NCI-H345 (cell line): ENCODE measurements around the gene ATXN7.

Source experiments
- DNase-seq: peaks from one replicate; lab custom pipeline; 2025; lab: John Stamatoyannopoulos, UW

ATXN7 gene

GRCh38 chr3:63905731-63906620 lies 42.3 kb downstream of the ATXN7 start:
- DNase-seq: no peak

- no peak for DNase-seq
Observed at GRCh38 chr3:63908081-63908736, 44.5 kb downstream of the ATXN7 start.

GRCh38 chr3:63908776-63909175 lies 45.1 kb downstream of the ATXN7 start:
- no peak for DNase-seq

GRCh38 chr3:63909431-63909830 lies 45.8 kb downstream of the ATXN7 start:
- no peak for DNase-seq

GRCh38 chr3:63910001-63910400 lies 46.3 kb downstream of the ATXN7 start:
- no peak for DNase-seq

- DNase-seq: no peak
Observed at GRCh38 chr3:63910891-63911290, 47.2 kb downstream of the ATXN7 start.

GRCh38 chr3:63911509-63911872 lies 47.8 kb downstream of the ATXN7 start:
- peak; percentile 65 for DNase-seq

- DNase-seq: peak; percentile 65
Observed at GRCh38 chr3:63911873-63912767, 48.5 kb downstream of the ATXN7 start, which contains the start of gene SCAANT1. Gene SCAANT1 (minus strand): TSS chr3:63912383.

GRCh38 chr3:63912768-63913588 lies 49.3 kb downstream of the ATXN7 start:
- no peak for DNase-seq

GRCh38 chr3:63914312-63914711 lies 50.6 kb downstream of the ATXN7 start:
- DNase-seq: peak; percentile 5

GRCh38 chr3:63918321-63918720 lies 54.7 kb downstream of the ATXN7 start:
- DNase-seq: no peak

- DNase-seq: no peak
Observed at GRCh38 chr3:63920001-63920400, 56.3 kb downstream of the ATXN7 start.

- no peak for DNase-seq
Observed at GRCh38 chr3:63921741-63922482, 58.2 kb downstream of the ATXN7 start.

GRCh38 chr3:63922491-63923199 lies 59.0 kb downstream of the ATXN7 start:
- DNase-seq: no peak

- no peak for DNase-seq
Observed at GRCh38 chr3:63926309-63926708, 62.6 kb downstream of the ATXN7 start.

GRCh38 chr3:63927422-63928280 lies 64.0 kb downstream of the ATXN7 start:
- no peak for DNase-seq

- DNase-seq: no peak
Observed at GRCh38 chr3:63931290-63931689, 67.6 kb downstream of the ATXN7 start.

GRCh38 chr3:63932509-63933212 lies 69.0 kb downstream of the ATXN7 start:
- no peak for DNase-seq
